Fibroblast of lung (primary cell): Measurements from ENCODE around the gene PDE4B. TPM values are rescaled to one million over a fixed set of nuclear protein-coding genes. Genes with fewer than 3 reads are reported as not detected.

Source experiments
- DNase-seq, 2 donors: peaks; one replicate each; pipeline versions ENCODE4 v3.0.0 to v3.0.0-alpha.2; 2010; ENCODE audit warnings: low read depth in 2 of 2
- H2AFZ ChIP-seq: 2 replicates; pipeline ENCODE4 v1.5.1; 2012; ENCODE audit warnings: low read length, control low read depth, inconsistent platforms
- H3K27ac ChIP-seq: 2 replicates; pipeline ENCODE4 v1.5.1; 2011; ENCODE audit warnings: low read length, control low read depth; ENCODE audit not compliant: insufficient read depth
- H3K27me3 ChIP-seq: 2 replicates; pipeline ENCODE4 v1.5.1; 2011; ENCODE audit warnings: mild to moderate bottlenecking, low read length; ENCODE audit not compliant: control insufficient read depth, insufficient read depth
- H3K36me3 ChIP-seq: 2 replicates; pipeline ENCODE4 v1.5.1; 2011; ENCODE audit warnings: low read length; ENCODE audit not compliant: control insufficient read depth, insufficient read depth
- H3K4me1 ChIP-seq: 2 replicates; pipeline ENCODE4 v1.5.1; 2011; ENCODE audit warnings: low read length; ENCODE audit not compliant: control insufficient read depth, insufficient read depth; ENCODE audit errors: extremely low read depth
- H3K4me2 ChIP-seq: 2 replicates; pipeline ENCODE4 v1.5.1; 2011; ENCODE audit warnings: low read length, control low read depth; ENCODE audit not compliant: insufficient read depth; ENCODE audit errors: extremely low read depth
- H3K4me3 ChIP-seq, 4 experiments: fragments of 200-600 bp in 1 of 4; sonication (generic) in 1 of 4; replicated peaks in 1 of 4; 2 replicates each; pipeline ENCODE4 v1.5.1; 2011 to 2016; ENCODE audit warnings: low read length in 4 of 4, low read depth in 3 of 4, mild to moderate bottlenecking in 3 of 4, control low read depth in 2 of 4, inconsistent platforms in 1 of 4, mixed read lengths in 1 of 4; ENCODE audit not compliant: insufficient read depth in 1 of 4; ENCODE audit errors: control extremely low read depth in 1 of 4
- H3K79me2 ChIP-seq: 2 replicates; pipeline ENCODE4 v1.5.1; 2012; ENCODE audit warnings: mild to moderate bottlenecking, low read length, inconsistent platforms; ENCODE audit not compliant: control insufficient read depth, insufficient read depth
- H3K9ac ChIP-seq: 2 replicates; pipeline ENCODE4 v1.5.1; 2011; ENCODE audit warnings: mild to moderate bottlenecking, low read length, control low read depth; ENCODE audit not compliant: insufficient read depth
- H3K9me3 ChIP-seq: 2 replicates; pipeline ENCODE4 v1.5.1; 2012; ENCODE audit warnings: low read depth, low read length; ENCODE audit not compliant: control insufficient read depth, insufficient read depth
- H4K20me1 ChIP-seq: 2 replicates; pipeline ENCODE4 v1.5.1; 2011; ENCODE audit warnings: low read length; ENCODE audit not compliant: control insufficient read depth, insufficient read depth; ENCODE audit errors: extremely low read depth
- CTCF ChIP-seq, 2 donors: IDR thresholded peaks in 1 of 2; conservative IDR thresholded peaks in 1 of 2; 1 replicate in 1 of 2; 2 replicates in 1 of 2; pipeline ENCODE4 v1.5.1; 2011 to 2012; ENCODE audit warnings: low read length in 2 of 2, control low read depth in 1 of 2, inconsistent platforms in 1 of 2, low read depth in 1 of 2, mild to moderate bottlenecking in 1 of 2
- EZH2 ChIP-seq: IDR thresholded peaks from 2 replicates; pipeline ENCODE4 v1.5.1; 2012; ENCODE audit warnings: low read length, control low read depth, mild to moderate bottlenecking; ENCODE audit errors: missing control alignments
- polyA plus RNA-seq, 2 donors: library from polyadenylated mRNA; depleted of rRNA in 1 of 2; stranded (reverse) in 1 of 2; unstranded in 1 of 2; fragments of >200 nt; gene quantifications; 2 replicates each; pipeline ENCODE4 v1.2.1, GENCODE V29; 2011 to 2012; ENCODE audit warnings: missing spikeins in 1 of 2
- total RNA-seq: library from RNA; depleted of rRNA; stranded (reverse); fragments of >200 nt; gene quantifications from 2 replicates; pipeline ENCODE4 v1.2.1, GENCODE V29; 2014

Gene PDE4B
- total and polyA plus RNA-seq, 2 donors (not counting 1 experiment from before 2014, with no cell fraction given): 3.7 to 19.8 TPM

- peaks cover 7% of the 10 kb centered on the region for H3K4me1 ChIP-seq
Measured at GRCh38 chr1:66372522-66373101, 579.9 kb downstream of the PDE4B start.

GRCh38 chr1:66373157-66373591, 580.5 kb downstream of the PDE4B start:
- no peaks in the 10 kb centered on the region for H4K20me1 ChIP-seq

More at GRCh38 chr1:66372522-66373101, 579.9 kb downstream of the PDE4B start:
- no peak overlapping the region for H3K9ac ChIP-seq
- H3K9me3 ChIP-seq: no peaks in the 10 kb centered on the region
- no peaks in the 10 kb centered on the region for H3K79me2 ChIP-seq
- no peaks in the 10 kb centered on the region for H4K20me1 ChIP-seq
- no peak overlapping the region for H3K27ac ChIP-seq
- no peak overlapping the region for H2AFZ ChIP-seq
- H3K4me3 ChIP-seq: no peak overlapping the region
- TF ChIP-seq CTCF (conservative IDR thresholded peaks at IDR 0.05 in 1 of 2, IDR thresholded peaks at IDR 0.05 in 1 of 2; ENCODE audit: low read depth in 1 of 2, low read length in 2 of 2): no peak
- TF ChIP-seq EZH2: no peak
- H3K4me2 ChIP-seq: no peak overlapping the region
- no peak for DNase-seq
- H3K36me3 ChIP-seq: no peaks in the 10 kb centered on the region
- H3K27me3 ChIP-seq: no peaks in the 10 kb centered on the region

GRCh38 chr1:66374148-66374547, 581.5 kb downstream of the PDE4B start:
- peaks cover 7% of the 10 kb centered on the region for H3K4me1 ChIP-seq
- no peaks in the 10 kb centered on the region for H3K9me3 ChIP-seq
- H3K27me3 ChIP-seq: no peaks in the 10 kb centered on the region
- no peak overlapping the region for H3K27ac ChIP-seq
- peak in 1 of 2 donors; percentile 6 for DNase-seq
- no peaks in the 10 kb centered on the region for H4K20me1 ChIP-seq
- H3K36me3 ChIP-seq: no peaks in the 10 kb centered on the region
- H3K9ac ChIP-seq: no peak overlapping the region
- no peak overlapping the region for H3K4me3 ChIP-seq
- no peaks in the 10 kb centered on the region for H3K79me2 ChIP-seq
- TF ChIP-seq EZH2: no peak
- TF ChIP-seq CTCF (conservative IDR thresholded peaks at IDR 0.05 in 1 of 2, IDR thresholded peaks at IDR 0.05 in 1 of 2; ENCODE audit: low read depth in 1 of 2, low read length in 2 of 2): no peak
- H2AFZ ChIP-seq: no peak overlapping the region
- H3K4me2 ChIP-seq: peak overlapping the region; percentile 61

More at GRCh38 chr1:66373157-66373591, 580.5 kb downstream of the PDE4B start:
- no peak overlapping the region for H3K4me2 ChIP-seq
- H3K9ac ChIP-seq: no peak overlapping the region
- no peak overlapping the region for H3K27ac ChIP-seq
- H3K27me3 ChIP-seq: no peaks in the 10 kb centered on the region
- no peak overlapping the region for H3K4me3 ChIP-seq
- no peaks in the 10 kb centered on the region for H3K79me2 ChIP-seq
- H3K4me1 ChIP-seq: peaks cover 7% of the 10 kb centered on the region
- no peak for DNase-seq
- TF ChIP-seq CTCF (conservative IDR thresholded peaks at IDR 0.05 in 1 of 2, IDR thresholded peaks at IDR 0.05 in 1 of 2; ENCODE audit: low read depth in 1 of 2, low read length in 2 of 2): no peak
- TF ChIP-seq EZH2: no peak
- H3K9me3 ChIP-seq: no peaks in the 10 kb centered on the region
- no peak overlapping the region for H2AFZ ChIP-seq
- H3K36me3 ChIP-seq: no peaks in the 10 kb centered on the region
